Measurements from ENCODE around the gene FHIT.
"Not testable (repeated sequence)": the region's sequence is repeated elsewhere in the genome, so short reads cannot be mapped to it uniquely, and the experiment has no call there.

Gene FHIT

GRCh38 chr3:60909526-60909925 is 341.7 kb downstream of the FHIT start:
- DNase-seq = no peak

GRCh38 chr3:60906283-60906682 is 345.0 kb downstream of the FHIT start:
- DNase-seq = no peak

GRCh38 chr3:60898321-60898720 is 352.9 kb downstream of the FHIT start:
- no peak for DNase-seq

GRCh38 chr3:60893946-60894345 is 357.3 kb downstream of the FHIT start:
- DNase-seq = no peak

- no peak for DNase-seq
Measured at GRCh38 chr3:60890226-60890625, 361.0 kb downstream of the FHIT start.

GRCh38 chr3:60888952-60889351 is 362.3 kb downstream of the FHIT start:
- not testable (repeated sequence) for DNase-seq

- DNase-seq = no peak
Measured at GRCh38 chr3:60887574-60887973, 363.7 kb downstream of the FHIT start.

- DNase-seq = no peak
Measured at GRCh38 chr3:60886518-60886917, 364.7 kb downstream of the FHIT start.

- no peak for DNase-seq
Measured at GRCh38 chr3:60884005-60884404, 367.2 kb downstream of the FHIT start.

GRCh38 chr3:60877188-60877587 is 374.1 kb downstream of the FHIT start:
- DNase-seq = no peak

GRCh38 chr3:60870396-60870795 is 380.9 kb downstream of the FHIT start:
- DNase-seq = no peak

GRCh38 chr3:60867200-60867599 is 384.1 kb downstream of the FHIT start:
- no peak for DNase-seq

- no peak for DNase-seq
Measured at GRCh38 chr3:60856257-60857046, 394.8 kb downstream of the FHIT start.

GRCh38 chr3:60855250-60855649 is 396.0 kb downstream of the FHIT start:
- DNase-seq = no peak

- no peak for DNase-seq
Measured at GRCh38 chr3:60854791-60855190, 396.5 kb downstream of the FHIT start.

GRCh38 chr3:60847791-60848190 is 403.5 kb downstream of the FHIT start:
- no peak for DNase-seq

- DNase-seq = no peak
Measured at GRCh38 chr3:60844256-60844655, 407.0 kb downstream of the FHIT start.

- no peak for DNase-seq
Measured at GRCh38 chr3:60841355-60841754, 409.9 kb downstream of the FHIT start.

GRCh38 chr3:60839246-60839645 is 412.0 kb downstream of the FHIT start:
- no peak for DNase-seq

GRCh38 chr3:60835796-60836195 is 415.5 kb downstream of the FHIT start:
- DNase-seq = no peak

- DNase-seq = no peak
Measured at GRCh38 chr3:60829058-60829457, 422.2 kb downstream of the FHIT start.

GRCh38 chr3:60827666-60828065 is 423.6 kb downstream of the FHIT start:
- no peak for DNase-seq

GRCh38 chr3:60826511-60826910 is 424.7 kb downstream of the FHIT start:
- DNase-seq = no peak

- DNase-seq = no peak
Measured at GRCh38 chr3:60812502-60812901, 438.8 kb downstream of the FHIT start.

GRCh38 chr3:60810881-60811280 is 440.4 kb downstream of the FHIT start:
- no peak for DNase-seq
